Stimulated activated CD4-positive, alpha-beta T cell treated with anti-CD3 and anti-CD28 coated beads, Interleukin-2, amount 100 ng/mL, for 24 hours (primary cell): Measurements from ENCODE around the gene ERRFI1.

Experiments
- DNase-seq, 2 donors: peaks; one replicate each; pipeline ENCODE4 v3.0.0-alpha.2; 2020

Gene ERRFI1

GRCh38 chr1:8002329-8002910, 23.7 kb downstream of the ERRFI1 start:
- DNase-seq, result no peak

GRCh38 chr1:7995437-7995836, 30.7 kb downstream of the ERRFI1 start:
- no peak for DNase-seq

GRCh38 chr1:7994827-7995226, 31.3 kb downstream of the ERRFI1 start:
- no peak for DNase-seq

- DNase-seq, result no peak
Measured at GRCh38 chr1:7993593-7994479, 32.3 kb downstream of the ERRFI1 start.

- no peak for DNase-seq
Measured at GRCh38 chr1:7992885-7993284, 33.2 kb downstream of the ERRFI1 start.

- no peak for DNase-seq
Measured at GRCh38 chr1:7991504-7992440, 34.3 kb downstream of the ERRFI1 start.

GRCh38 chr1:7989762-7990428, 36.2 kb downstream of the ERRFI1 start:
- DNase-seq, result no peak

- no peak for DNase-seq
Measured at GRCh38 chr1:7988576-7988975, 37.5 kb downstream of the ERRFI1 start.

- no peak for DNase-seq
Measured at GRCh38 chr1:7987528-7987927, 38.6 kb downstream of the ERRFI1 start.

GRCh38 chr1:7985851-7986612, 40.1 kb downstream of the ERRFI1 start:
- DNase-seq, result no peak

- no peak for DNase-seq
Measured at GRCh38 chr1:7984811-7985210, 41.3 kb downstream of the ERRFI1 start.

- no peak for DNase-seq
Measured at GRCh38 chr1:7983086-7983778, 42.9 kb downstream of the ERRFI1 start.

- DNase-seq, result no peak
Measured at GRCh38 chr1:7980984-7981383, 45.1 kb downstream of the ERRFI1 start.

- DNase-seq, result peak; percentile 30 to 36
Measured at GRCh38 chr1:7975212-7975865, 50.8 kb downstream of the ERRFI1 start.

- no peak for DNase-seq
Measured at GRCh38 chr1:7973086-7973485, 53.0 kb downstream of the ERRFI1 start.

- no peak for DNase-seq
Measured at GRCh38 chr1:7972285-7972684, 53.8 kb downstream of the ERRFI1 start.

- no peak for DNase-seq
Measured at GRCh38 chr1:7971024-7971423, 55.1 kb downstream of the ERRFI1 start.

- no peak for DNase-seq
Measured at GRCh38 chr1:7970246-7970645, 55.9 kb downstream of the ERRFI1 start.

- DNase-seq, result no peak
Measured at GRCh38 chr1:7967651-7968050, 58.5 kb downstream of the ERRFI1 start.

- DNase-seq, result no peak
Measured at GRCh38 chr1:7967196-7967595, 58.9 kb downstream of the ERRFI1 start.

GRCh38 chr1:7964476-7964875, 61.6 kb downstream of the ERRFI1 start:
- DNase-seq, result no peak
